IMR-90 (cell line): ENCODE results near the gene NMNAT1.

Experiments
- NFE2L2 ChIP-seq: fragments of 150-350 bp; IDR thresholded peaks from 2 replicates; pipeline ENCODE4 v1.6.1; 2016; ENCODE audit warnings: low read depth, mild to moderate bottlenecking, low read length
- SMC3 ChIP-seq: fragments of 150-350 bp; IDR thresholded peaks from 2 replicates; pipeline ENCODE4 v1.6.1; 2016; ENCODE audit warnings: low read depth, mild to moderate bottlenecking, antibody characterized with exemption, low read length, moderate library complexity

GRCh38 chr1:10001016-10001665, 57.9 kb downstream of the NMNAT1 start:
- TF ChIP-seq NFE2L2 (no peak), SMC3 (no peak)
